ENCODE results near the gene LONP2.
"Not testable (repeated sequence)": the region's sequence is repeated elsewhere in the genome, so short reads cannot be mapped to it uniquely, and the experiment has no call there.

LONP2 gene

DNA sequence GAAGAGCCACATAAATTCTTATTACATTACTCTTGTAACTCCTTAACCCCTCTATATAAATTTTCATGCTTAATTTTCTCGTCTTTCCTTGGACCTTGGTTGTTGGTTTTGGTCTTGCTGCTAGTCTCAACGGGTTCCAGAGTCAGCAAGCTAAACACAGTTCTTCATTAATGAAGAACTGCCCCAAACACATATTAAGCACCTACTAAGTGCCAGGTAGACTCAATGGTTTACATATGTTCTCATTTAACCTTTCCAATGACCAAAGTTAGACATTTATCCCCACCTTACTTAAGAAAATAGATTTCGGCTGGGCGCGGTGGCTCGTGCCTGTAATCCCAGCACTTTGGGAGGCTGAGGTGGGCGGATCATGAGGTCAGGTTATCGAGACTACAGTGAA is 126.1 kb downstream of the LONP2 start:
- no peak for DNase-seq

DNA sequence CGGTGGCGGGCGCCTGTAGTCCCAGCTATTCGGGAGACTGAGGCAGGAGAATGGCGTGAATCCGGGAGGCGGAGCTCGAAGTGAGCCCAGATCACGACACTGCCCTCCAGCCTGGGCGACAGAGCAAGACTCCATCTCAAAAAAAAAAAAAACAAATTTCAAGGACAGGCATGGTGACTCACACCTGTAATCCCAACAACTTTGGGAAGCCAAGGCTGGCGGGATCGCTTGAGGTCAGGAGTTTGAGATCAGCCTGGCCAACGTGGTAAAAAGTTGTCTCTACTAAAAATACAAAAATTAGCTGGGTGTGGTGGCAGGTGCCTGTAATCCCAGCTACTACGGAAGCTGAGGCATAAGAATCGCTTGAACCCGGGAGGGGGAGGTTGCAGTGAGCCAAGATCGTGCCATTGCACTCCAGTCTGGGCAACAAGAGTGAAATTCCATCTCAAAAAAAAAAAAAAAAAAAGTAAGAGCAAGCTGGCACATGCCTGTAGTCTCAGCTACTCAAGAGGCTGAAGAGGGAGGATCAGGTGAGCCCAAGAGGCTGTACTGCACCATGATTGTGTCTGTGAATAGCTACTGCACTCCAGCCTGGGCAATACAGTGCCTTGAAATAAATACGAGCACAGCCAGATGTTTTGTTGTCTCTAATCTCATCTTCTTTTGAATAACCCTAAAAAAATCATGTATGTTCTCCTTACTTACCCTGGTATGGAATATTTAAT is 126.7 kb downstream of the LONP2 start:
- not testable (repeated sequence) for DNase-seq

DNA sequence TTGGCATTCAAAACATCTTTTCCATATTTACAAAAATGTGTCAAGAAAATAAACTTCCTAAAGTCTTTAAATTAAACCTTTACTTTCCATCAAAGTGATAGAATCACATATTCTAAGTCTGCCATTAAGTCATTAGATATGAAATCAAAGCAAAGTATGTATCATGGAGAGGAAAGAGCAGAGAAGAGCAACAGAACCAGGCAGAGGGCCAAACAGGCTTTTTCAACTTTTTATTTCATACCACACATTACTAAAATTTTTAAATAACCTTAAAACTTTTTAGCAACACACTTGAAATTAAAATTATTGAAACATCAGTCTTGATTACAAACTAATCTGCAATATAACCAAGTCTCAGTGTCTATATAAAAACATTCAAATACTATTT is 127.3 kb downstream of the LONP2 start:
- DNase-seq, result no peak

DNA sequence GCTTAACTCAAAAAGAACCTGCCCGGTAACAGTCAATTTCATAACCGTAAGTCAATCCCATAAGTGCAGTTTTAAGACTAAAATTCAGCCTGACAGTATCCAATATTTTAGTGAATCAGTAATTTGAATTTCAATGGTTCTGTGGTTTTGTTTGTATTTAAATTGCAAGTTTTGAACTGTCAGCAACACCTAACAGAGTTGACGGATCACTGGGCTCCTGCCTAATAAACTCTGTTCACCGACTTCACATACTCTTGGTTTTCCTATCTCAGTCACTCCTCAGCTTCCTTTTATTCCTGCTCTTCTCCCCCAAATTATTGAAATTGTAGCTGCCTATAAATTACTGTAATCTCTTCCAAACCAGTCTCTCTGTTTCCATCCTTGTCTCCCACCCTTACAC is 128.6 kb downstream of the LONP2 start:
- DNase-seq, result no peak

DNA sequence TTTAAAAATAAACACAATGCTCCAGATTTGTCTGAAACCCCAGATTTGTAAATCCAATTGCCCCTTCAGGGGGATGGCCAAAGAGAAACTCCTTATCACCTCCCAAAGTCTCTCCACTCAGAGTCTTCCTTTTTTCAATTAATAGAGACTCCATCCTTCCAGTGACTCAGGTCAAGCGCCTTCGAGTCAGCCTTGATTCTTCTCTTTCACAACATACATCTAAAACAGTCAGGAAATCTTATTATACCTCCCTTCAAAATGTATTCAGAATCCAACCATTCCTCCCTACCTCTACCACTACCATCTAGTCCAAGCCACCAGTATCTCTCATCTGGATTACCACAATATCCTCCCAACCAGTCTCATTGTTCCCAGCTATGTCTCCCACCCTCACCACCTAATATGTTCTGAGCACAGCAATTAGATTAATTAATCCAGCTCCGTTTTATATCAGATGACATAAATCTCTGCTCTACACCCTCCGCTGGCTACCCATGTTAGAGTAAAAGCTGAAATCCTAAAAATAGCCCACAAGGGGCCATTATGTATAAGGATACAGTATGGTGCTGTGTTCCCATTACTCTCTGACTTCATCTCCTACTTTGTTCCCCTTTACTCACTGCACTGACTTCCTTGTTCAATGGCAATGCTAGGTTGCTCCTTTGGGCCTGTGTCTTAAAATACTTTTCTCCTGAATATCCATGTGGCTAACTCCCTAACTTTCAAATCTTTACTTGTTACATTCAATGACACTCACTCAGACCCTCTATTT is 129.3 kb downstream of the LONP2 start:
- no peak for DNase-seq

DNA sequence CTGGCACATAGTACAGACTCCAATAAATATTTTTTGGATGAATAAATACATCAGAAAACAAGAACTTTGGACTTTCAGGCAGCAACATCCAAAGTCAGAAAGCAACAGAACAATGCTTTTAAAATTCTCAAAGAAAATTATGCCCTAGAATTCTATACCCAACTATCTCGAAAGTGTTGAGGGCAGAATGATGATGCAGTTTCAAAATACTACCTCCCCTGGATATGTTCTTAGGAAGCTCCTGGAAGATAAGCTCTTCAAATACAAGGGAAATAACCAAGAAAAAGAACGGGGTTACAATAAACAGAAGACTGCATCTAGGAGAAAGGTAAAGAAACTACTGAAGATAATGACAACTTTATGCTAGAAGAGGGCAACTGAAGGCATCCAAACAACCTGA is 130.2 kb downstream of the LONP2 start:
- no peak for DNase-seq

DNA sequence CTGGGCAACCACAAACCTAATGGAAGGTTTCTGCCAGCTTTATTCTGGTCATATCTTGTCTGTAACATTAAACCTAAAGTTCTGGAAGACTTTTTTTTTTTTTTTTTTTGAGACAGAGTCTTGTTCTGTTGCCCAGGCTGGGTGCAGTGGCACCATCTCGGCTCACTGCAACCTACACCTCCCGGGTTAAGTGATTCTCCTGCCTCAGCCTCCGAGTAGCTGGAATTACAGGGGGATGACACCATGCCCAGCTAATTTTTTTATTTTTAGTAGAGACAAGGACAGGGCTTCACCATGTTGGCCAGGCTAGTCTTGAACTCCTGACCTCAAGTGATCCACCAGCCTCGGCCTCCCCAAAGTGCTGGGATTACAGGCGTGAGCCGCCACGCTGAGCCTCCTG is 133.2 kb downstream of the LONP2 start:
- not testable (repeated sequence) for DNase-seq

DNA sequence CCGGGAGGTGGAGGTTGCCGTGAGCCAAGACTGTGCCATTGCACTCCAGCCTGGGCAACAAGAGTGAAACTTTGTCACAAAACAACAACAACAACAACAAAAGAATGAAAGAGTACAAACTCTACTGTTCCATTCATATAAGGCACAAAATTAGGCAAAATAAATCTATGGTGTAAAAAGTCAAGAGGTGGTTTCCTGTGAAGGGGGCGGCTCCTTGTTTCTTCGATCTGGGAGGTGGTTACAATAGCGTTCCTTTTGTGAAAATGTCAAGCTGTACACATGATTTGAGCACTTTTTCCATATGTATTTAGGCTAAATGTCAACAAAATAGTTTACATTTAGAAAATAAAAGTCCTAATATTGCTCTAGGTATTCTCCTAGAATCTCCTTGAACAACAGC is 134.2 kb downstream of the LONP2 start:
- no peak for DNase-seq

DNA sequence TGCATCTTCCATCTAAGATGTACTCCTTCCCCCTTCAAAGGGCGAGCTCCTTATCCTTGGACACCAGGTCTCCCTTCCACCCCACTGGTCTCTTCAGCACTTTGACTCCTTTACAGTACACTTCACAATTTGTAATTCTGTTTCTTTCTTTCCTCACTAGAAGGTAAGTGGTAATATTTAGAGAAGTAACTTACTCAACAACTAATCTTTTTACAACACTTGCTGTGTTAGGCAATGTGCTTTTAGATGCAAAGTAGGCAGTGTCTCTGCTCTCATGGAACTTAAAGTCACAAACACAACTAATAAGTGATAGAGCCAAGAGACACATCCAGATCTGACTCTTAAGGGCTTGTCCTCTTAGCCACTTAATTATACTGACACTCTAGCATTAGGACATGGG is 134.7 kb downstream of the LONP2 start:
- DNase-seq, result no peak

DNA sequence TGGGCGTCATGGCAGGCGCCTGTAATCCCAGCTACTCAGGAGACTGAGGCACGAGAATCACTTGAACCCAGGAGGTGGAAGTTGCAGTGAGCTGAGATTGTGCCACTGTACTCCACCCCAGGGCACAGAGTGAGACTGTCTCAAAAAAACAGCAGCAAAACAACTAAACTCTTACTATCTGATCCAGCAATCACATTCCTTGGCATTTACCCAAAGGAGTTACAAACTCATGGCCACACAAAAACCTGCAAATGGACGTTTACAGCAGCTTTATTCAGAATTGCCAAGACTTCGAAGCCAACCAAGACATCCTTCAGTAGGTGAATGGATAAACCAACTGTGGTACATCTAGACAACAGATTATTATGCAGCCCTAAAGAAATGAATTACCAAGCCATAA is 137.1 kb downstream of the LONP2 start:
- no peak for DNase-seq

DNA sequence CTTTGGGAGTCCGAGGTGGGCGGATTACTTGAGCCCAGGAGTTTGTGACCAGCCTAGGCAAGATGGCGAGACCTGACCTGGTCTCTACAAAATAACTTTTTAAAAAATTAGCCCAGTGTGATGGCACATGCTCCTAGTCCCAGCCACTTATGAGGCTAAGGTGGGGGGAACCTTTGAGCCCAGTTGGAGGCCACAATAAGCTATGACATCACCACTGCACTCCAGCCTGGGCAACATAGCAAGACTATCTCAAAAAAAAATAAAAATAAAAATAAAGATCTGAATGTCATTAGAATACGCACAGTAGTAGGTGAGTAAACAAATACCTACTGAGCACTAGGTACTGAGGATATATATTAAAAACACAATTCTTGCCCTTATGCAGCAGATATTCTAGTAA is 138.0 kb downstream of the LONP2 start:
- DNase-seq, result no peak

DNA sequence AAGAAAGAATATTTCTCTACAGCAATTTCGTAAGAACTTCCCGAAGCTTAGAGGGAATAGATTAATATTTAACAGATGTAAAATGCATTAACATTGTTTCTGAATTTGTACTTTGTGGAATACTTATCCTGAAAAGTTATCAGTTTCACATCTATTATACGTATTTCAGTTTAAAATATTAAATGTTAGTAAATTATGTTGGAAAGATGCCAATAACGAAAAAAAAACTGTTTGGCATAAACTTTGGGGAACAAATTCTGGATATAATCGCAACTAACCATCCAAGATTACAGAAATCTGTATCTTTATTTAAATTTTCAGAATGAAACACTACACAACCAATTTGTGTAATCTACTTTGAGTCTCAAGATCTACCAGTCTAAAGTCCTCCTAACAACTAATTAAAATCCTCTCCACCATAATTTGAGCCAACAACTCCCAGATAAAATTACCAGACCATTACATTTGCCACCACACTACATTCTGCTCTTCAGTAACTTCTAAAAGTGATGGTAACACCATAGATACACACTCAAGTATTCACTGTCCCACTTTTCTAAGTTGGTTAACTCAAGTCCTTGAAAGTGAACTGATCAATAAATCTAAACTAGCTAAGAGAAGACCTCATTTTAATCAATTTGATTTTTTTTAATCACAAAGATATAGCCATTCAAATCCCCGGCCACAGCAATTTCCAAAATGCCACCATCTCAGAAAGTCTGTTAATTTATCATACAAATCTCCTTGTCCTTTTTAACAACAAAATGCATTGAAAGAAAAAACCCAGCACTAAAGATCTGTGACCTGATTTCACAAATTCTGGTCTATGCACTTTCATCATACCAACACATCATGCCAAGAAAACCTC is 139.1 kb downstream of the LONP2 start:
- DNase-seq, result no peak

DNA sequence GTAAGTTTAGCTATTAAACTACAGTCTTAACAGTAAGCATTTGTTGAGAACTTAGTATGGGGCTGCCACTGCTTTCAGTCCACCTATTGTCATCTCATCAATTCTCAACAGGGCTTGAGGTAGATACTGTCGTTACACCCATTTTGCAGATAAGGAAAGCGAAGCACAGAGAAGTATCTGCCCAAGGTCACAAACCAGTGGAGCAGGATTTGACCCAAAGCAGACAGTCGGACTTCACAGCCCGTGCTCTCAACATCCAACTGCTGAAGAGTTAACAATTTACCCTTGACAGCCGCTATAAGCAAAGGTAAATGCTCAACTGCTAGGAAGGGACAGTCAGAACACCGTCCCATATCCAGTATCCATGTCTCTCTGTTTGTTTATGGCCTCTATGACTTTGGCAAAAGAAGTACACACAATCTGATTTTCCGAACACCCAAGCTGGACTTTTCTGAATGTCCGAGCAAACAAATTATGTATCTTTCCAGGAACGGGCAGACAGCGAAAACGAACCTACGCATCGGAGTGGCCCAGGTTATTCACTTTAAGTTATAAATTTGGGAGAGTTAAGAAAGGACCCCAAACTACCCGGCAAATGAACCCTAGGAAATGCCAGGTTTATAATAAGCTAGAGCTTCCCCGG is 139.9 kb downstream of the LONP2 start:
- no peak for DNase-seq

DNA sequence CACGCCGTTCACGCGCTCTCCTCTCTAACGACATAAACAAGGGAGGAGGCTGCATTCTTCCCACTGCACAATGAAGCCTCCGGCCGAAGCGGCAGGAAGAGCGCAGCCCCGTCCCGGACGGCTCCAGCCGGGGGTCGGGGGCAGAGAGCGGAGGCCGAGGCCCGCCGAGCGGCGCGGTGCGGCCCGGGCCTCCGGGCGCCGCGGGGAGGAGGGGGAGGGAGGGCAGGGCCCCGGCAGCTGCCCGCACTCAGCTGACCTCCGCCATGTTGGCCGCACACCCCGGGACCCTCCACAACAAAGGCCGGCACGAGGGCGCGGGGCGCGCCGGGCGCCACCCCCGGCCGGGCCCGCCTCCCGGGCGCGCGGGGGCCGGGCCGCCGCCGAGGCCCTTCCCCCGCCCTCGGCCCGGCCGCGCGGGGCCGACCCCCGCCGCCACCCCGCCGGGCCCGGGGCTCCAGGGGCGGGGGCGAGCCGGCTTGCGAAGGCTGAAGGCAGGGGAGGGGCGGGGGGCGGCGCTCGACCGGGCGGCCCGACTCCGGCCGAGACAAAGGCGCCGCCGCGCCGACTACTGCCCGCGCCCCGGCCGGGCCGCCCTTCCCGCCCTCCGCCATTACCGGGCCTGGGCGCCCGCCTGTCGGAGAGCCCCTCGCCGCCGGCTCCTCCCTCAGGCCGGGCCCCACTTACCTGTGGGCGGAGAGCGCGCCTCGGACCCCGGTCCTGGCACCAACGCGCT is 140.6 kb downstream of the LONP2 start:
- no peak for DNase-seq

DNA sequence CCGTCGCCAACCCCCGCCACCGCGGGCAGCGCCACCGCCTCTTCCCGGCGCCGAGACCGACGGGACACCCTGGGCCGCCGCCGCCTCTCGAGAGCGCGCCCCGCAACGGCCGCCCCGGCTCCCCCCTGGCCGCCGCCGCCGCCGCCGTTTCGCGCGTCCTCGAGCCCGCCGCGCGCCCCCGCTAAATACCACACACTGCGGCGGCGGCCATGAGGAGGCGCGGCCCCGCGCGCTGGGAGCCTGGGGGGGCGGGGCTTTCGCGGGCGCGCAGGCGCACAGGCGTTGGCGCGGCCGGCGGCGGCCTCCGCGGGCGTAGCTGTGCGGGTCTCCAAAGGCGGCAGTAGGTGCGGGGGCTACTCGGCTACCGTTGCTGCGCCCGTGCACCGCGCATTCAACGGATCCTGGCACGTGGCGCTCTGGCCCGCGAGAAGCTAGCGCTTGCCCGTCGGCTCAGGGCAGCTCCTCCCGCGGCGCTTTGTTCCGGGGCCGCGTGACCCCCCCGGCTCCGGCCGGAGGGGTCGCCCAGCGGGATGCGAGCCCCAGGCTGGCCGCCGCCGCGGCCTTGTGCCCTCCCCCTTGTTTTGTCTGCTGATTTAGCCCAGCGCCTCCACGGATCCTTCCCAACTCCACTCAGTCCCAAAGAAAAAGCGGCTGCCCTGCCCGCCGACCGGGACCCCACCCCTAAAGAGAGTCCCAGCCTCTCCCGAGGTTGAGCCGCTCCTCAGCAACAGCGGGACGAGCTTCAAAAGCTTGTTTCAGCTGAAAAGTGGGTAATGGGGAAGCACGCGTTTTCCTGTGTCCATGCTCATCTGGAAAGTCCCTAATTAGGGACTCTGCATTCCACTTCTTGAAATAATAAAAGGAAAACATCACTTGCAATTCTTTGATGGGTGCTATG is 141.4 kb downstream of the LONP2 start, which contains the start of gene SIAH1:
Gene SIAH1, minus strand, starts transcription at position 161 of the 898 bp plus-strand sequence. CDS start 22,985 bp downstream, outside the sequence.
- no peak for DNase-seq

DNA sequence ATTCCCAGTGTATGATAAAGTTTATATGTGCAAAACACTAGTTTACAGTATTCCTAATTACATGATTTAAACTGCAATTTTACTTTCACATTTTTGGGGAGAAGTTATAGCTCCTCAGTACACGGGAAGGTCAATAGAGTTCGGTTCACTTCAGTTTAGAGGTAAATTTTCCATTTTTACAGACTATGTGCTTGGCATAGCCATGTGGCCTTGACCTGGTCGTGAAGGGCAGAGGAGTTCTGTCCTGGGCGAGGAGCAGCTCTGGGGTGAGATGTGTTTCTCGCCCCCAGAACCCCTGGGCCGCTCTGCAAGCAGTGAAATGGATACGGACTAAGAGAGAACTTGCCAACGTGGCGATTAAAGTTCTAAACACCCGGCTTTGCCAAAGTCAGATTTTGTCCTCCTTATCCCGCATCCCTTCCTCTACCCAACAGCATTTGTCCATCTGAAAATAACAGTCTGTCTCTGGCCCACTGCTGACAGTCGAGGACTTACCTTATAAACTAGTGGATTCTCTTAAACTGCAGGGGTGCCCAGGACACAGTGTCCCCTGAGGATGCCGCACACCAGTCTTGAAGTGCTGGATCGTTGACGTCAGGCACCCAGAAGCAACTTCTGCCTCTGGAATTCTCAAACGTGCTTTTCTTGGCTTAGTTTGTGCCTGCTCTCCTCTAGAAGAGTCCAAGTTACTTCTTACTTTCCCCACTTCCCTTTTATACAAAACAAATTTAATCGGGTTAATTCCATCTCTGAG is 142.6 kb downstream of the LONP2 start:
- DNase-seq, result no peak

DNA sequence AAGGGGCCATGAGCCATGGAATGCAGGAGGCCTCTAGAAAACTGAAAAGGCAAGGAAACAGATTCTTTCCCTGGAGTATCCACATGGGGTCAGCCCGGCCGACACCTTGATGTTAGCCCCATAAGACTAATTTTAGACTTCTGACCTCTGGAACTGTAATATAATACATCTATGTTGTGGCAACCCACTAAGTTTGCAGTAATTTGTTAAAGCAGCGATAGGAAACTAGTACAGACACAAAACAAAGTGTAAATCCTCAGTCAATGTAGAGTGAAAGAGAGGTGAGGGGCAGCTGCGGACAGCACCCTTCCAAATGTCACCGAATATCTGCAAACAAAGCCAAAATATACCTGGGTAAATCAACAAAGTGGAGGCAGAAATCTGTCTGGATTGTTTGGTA is 148.3 kb downstream of the LONP2 start:
- no peak for DNase-seq

DNA sequence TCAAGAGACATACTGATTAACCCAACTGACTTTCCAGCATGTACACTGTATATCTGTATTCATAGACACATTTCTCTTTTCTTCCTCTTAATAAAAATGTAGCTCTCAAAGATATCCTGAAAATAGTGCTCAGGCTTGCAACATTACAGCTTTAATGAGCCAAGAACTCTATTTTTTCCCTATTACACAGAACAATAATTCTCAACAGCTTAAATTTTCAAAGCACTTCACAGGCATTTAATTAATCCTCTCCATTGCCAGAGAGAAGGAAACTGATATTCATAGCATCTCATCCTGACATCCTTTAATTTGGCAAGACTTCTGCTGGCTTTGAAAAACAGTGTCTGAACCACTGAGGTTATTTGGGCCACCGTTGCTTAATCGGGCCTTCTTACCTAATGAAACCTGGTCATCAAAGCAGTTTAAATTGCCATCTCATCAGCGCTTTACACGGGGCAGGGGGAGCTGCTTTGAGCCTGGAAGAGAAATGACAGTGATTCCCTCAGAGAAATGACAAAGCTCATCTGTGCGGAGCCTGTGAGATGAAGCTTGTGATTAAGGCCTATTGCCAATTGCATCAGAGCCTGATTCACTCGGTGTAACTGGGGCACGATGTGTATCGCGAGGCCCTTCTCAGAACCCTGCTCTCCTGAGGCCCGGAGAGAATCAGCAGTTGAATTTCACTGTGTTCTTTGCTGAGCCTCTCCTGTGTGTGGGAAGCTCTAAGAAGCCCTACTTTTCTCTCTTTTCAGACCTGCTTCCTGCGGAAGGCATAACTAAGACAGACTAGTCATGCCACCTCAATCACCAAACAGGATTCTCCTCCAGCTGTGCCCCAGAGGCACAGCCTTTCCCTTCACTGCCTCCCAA is 149.6 kb downstream of the LONP2 start:
- no peak for DNase-seq

DNA sequence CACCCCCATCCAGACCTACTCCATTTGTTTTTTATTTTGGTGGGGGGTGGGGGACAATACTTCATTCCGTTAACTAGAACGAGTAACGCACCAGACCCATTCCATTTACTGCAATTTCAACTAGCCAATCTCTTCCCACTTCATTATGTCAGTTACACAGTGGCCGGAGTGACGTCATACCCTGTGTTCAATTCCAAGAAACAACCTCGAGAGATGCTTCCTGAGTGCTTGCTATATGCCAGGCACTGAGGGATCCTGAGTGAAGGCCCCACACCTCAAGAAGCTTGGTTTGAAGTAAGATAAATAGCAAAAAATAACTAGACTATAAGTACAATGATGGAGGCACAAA is 150.2 kb downstream of the LONP2 start:
- DNase-seq, result no peak

DNA sequence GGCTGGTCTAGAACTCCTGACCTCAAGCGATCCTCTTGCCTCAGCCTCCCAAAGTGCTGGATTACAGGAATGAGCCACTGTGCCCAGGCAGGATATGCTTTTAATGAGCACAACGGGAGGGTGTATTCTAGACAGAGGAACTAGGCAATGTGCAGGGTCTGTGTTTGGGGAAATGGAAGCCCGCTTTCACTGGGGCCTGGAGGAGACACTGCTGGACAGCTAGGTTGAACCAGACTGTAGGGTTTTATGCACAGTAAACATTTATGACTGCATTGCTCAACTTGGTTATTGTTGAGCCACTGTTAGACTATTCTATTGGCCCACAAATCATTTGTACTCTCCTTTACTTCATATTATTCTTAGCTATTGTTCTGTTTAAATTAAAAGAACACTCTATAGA is 151.3 kb downstream of the LONP2 start:
- no peak for DNase-seq

All from NCI-H2029 treated with DMSO at 0.1 percent for 48 hours (cell line).